Measurements from ENCODE around the gene FRMD4A.
"Not testable (repeated sequence)": the region's sequence is repeated elsewhere in the genome, so short reads cannot be mapped to it uniquely, and the experiment has no call there.

Gene FRMD4A

DNA sequence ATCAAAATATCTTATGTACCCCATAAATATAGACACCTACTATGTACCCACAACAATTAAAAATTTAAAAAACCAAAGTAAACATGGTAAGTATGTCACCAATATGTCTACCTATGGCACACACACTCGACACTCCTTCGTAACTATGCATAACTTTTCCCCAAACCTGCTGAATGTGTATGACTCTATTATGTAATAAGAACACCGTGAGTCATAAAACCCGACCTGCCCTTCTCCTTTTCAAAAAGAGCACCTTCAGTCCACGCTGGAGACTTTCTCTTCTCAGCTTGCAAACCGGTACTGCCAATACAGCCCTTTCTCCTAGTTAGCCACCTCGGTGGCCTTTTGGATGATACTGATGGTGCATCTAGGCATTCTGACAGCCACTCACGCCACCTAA lies 557.7 kb downstream of the FRMD4A start:
- DNase-seq (ENCODE audit: low read depth): no peak
- TF ChIP-seq, protein P1, sequence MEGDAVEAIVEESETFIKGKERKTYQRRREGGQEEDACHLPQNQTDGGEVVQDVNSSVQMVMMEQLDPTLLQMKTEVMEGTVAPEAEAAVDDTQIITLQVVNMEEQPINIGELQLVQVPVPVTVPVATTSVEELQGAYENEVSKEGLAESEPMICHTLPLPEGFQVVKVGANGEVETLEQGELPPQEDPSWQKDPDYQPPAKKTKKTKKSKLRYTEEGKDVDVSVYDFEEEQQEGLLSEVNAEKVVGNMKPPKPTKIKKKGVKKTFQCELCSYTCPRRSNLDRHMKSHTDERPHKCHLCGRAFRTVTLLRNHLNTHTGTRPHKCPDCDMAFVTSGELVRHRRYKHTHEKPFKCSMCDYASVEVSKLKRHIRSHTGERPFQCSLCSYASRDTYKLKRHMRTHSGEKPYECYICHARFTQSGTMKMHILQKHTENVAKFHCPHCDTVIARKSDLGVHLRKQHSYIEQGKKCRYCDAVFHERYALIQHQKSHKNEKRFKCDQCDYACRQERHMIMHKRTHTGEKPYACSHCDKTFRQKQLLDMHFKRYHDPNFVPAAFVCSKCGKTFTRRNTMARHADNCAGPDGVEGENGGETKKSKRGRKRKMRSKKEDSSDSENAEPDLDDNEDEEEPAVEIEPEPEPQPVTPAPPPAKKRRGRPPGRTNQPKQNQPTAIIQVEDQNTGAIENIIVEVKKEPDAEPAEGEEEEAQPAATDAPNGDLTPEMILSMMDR (conservative IDR thresholded peaks at IDR 0.05; ENCODE audit: control insufficient read depth, insufficient read depth, low read depth, low read length): no peak
- no peak overlapping the region for H3K4me3 ChIP-seq (ENCODE audit: control insufficient read depth, low read depth, low read length)

GRCh38 chr10:13771992-13772391 lies 558.7 kb downstream of the FRMD4A start:
- no peak overlapping the region for H3K4me3 ChIP-seq (ENCODE audit: control insufficient read depth, low read depth, low read length)
- TF ChIP-seq, protein P1 (conservative IDR thresholded peaks at IDR 0.05; ENCODE audit: control insufficient read depth, insufficient read depth, low read depth, low read length): no peak

GRCh38 chr10:13770760-13771493 lies 559.8 kb downstream of the FRMD4A start:
- TF ChIP-seq, protein P1 (conservative IDR thresholded peaks at IDR 0.05; ENCODE audit: control insufficient read depth, insufficient read depth, low read depth, low read length): no peak

More at GRCh38 chr10:13771992-13772391, 558.7 kb downstream of the FRMD4A start:
- no peak for DNase-seq (ENCODE audit: low read depth)

DNA sequence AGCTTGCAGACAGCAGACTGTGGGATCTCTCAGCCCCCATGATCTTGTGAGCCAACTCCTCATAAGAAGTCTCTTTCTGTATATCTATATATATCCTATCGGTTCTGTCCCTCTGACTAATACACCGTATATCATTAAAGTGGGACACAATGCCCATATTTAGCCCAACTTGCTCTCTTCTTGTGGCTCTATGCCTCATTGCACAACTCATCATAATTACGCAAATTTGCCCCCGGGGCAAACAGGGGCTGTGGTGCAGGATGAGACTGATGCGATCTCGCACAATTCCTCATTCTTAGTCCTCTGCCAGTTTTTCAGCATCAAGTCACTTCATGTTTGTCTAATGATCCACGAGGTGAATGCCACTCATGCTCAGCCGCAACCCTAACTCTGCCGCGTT lies 560.8 kb downstream of the FRMD4A start:
- TF ChIP-seq, protein P1 (conservative IDR thresholded peaks at IDR 0.05; ENCODE audit: control insufficient read depth, insufficient read depth, low read depth, low read length): no peak
- H3K4me3 ChIP-seq (ENCODE audit: control insufficient read depth, low read depth, low read length): no peak overlapping the region
- peak; percentile 77 for DNase-seq (ENCODE audit: low read depth)

More at GRCh38 chr10:13770760-13771493, 559.8 kb downstream of the FRMD4A start:
- no peak overlapping the region for H3K4me3 ChIP-seq (ENCODE audit: control insufficient read depth, low read depth, low read length)
- no peak for DNase-seq (ENCODE audit: low read depth)

DNA sequence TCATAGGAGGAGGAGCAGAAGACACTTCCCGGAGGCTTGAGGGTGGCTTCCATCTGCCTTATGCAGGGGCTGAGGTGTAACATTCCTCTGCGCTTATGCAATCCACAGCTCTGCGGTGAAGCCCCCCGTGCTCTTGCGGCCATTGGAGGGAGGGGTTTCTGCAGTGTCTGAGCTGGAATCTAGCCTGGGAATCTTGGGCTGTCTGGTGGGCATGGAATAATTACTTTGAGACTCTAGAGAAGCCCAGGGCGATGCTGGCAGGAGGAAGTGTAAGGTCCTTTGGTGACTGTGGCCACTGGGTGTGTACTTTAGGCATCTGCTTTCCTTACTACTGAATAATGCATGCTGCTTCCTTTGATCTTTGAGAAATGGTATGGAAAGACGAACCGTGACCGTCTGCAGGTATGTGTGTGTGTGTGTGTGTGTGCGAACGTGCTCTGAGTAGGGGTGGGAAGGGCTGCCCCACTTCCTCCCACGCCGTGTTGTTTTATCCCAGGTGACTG lies 563.0 kb downstream of the FRMD4A start:
- TF ChIP-seq, protein P1 (conservative IDR thresholded peaks at IDR 0.05; ENCODE audit: control insufficient read depth, insufficient read depth, low read depth, low read length): no peak
- no peak for DNase-seq (ENCODE audit: low read depth)
- H3K4me3 ChIP-seq (ENCODE audit: control insufficient read depth, low read depth, low read length): no peak overlapping the region

DNA sequence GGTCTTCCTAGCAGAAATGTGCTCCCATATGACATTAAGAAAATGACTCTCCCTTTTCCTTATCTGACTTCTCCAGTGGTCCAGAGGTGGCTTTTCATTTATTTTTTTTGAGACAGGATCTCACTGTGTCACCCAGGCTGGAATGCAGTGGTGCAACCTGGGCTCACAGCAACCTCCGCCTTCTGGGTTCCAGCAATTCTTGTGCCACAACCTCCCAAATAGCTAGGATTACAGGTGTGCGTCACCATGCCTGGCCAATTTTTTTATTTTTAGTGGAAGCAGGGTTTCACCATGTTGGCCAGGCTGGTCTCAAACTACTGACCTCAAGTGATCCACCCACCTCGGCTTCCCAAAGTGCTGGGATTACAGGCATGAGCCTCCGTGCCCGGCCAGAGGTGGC lies 563.6 kb downstream of the FRMD4A start:
- H3K4me3 ChIP-seq (ENCODE audit: control insufficient read depth, low read depth, low read length); DNase-seq (ENCODE audit: low read depth): not testable (repeated sequence)

DNA sequence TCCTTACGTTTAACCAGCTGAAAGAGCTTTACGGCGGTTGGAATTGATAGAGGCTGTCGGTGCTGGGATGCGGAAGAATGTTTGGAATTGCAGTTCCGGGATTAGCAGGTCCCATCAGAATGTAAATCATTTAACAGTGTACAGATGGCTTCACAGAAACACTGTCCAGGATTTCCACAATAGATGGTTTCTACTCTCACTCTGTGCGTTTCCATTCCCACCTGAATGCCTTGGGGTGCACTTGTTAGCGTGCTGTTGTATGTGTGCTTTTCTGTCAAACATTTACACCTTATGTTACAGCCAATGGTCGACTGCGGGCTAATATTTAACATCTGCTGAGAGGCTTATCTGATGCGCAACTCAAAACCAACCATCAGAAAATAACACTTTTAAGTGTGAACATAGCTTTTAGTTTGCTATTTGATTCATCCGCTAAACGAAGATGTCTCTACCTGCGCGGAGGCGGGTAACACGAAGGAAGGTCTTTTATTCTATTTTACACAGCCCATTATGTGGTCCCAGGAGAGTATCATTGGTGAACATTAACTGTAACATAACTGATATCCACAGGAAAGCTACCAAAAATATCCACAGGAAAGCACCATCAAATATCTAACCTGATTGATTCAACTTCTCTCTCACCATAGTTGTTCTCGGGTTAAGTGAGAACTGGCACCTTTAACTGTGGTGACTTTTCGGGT lies 564.9 kb downstream of the FRMD4A start:
- no peak overlapping the region for H3K4me3 ChIP-seq (ENCODE audit: control insufficient read depth, low read depth, low read length)
- TF ChIP-seq, protein P1 (conservative IDR thresholded peaks at IDR 0.05; ENCODE audit: control insufficient read depth, insufficient read depth, low read depth, low read length): no peak
- no peak for DNase-seq (ENCODE audit: low read depth)
